GM21619 (cell line): ENCODE measurements around the gene KIDINS220.
A peak's percentile ranks its signal among the peaks of the same experiment; 100 is the strongest.

Experiments
- ATAC-seq: cut with Tn5 transposase; IDR thresholded peaks from one replicate; pipeline ENCODE4 v1.9.1; 2021; ENCODE audit not compliant: unreplicated experiment

The KIDINS220 gene

DNA sequence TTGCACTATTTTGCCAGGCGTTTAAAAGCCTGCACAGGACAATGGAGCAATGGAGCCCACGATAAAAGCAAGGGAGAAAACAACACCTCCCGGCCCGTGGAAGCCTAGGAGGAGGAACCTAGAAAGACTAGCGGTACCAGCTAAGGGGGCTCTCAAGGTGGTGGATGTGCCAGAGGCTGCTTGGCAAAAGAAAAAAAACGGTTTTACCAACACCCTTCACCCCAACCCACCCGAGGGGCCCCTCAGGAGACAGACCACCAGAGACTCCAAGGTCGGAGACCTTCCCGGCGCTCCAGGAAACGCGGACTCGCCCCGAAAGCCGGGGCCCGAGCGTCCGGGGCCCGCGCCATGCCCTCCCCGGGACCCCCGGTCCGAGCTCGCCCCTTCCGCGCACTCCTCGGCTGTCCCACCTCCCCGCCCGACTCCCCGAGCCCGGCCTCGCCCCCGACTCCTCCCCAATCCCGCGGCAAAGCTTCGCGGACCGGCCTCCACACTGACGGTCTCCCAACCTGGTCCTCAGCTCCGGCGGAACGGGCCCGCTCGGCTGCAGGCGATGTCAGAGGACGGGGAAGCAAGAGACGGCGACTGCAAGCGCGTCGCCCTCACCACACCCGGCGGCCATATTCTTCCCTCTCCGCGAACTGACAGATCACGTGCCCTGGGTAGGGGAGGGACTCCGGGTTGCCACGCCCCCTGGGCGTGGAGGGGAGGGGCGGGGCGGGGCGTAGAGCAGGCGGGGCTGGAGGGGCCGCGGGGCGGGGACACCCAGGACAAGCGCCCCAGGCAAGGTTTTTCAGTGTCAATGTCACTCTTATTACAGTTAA is at the start of gene KIDINS220:
KIDINS220 (minus strand) TSS at position 643 of the 824 bp plus-strand sequence. CDS start 10,520 bp downstream, outside the sequence.
- peak; percentile 91 for ATAC-seq

GRCh38 chr2:8886876-8887275 is 49.5 kb upstream of the KIDINS220 start:
- no peak for ATAC-seq

- ATAC-seq = no peak
These were observed 48.7 kb upstream of the KIDINS220 start for GRCh38 chr2:8886202-8886518.

GRCh38 chr2:8885449-8886201 is 48.2 kb upstream of the KIDINS220 start:
- no peak for ATAC-seq

- ATAC-seq = no peak
These were observed 47.4 kb upstream of the KIDINS220 start for GRCh38 chr2:8884812-8885211.

DNA sequence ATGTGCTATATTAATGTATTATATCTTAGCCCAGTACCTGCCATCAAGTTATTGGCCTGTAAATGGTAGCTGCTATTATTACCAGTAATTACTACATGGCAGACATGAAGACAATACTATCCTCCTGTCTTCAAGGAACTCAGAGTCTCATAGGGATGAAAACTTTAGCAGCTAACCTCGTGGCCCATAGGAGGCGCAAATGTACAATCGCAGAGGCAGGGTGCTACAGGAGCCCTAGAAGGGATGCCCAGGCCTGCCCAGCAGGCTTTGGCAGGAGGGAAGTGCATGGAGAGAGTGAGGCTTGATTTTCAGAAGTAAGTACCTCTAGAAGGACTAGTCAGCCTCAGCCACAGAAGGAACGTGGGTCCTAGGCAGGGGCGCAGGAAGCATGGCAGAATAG is 44.7 kb upstream of the KIDINS220 start:
- ATAC-seq = no peak

- ATAC-seq = no peak
These were observed 40.5 kb upstream of the KIDINS220 start for GRCh38 chr2:8877894-8878293.

GRCh38 chr2:8877332-8877731 is 39.9 kb upstream of the KIDINS220 start:
- no peak for ATAC-seq

DNA sequence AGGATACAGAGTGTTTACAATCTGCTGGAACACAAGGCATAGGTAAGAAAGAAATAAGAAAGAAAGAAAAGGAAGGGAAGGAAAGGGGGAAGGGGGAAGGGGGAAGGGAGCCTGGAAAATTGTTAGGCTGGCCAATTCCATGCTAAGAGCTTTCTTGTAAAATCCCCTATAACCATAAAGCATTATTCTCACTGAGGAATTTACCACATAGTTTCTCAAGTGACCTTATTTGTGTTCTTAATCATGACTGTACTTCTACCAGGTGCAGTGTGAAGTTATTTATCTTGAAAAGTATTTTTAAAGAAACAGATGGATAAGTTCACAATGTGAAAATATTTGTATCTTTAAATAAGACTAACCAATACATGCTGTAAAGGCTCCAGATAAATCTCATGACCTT is 39.2 kb upstream of the KIDINS220 start:
- ATAC-seq = no peak

DNA sequence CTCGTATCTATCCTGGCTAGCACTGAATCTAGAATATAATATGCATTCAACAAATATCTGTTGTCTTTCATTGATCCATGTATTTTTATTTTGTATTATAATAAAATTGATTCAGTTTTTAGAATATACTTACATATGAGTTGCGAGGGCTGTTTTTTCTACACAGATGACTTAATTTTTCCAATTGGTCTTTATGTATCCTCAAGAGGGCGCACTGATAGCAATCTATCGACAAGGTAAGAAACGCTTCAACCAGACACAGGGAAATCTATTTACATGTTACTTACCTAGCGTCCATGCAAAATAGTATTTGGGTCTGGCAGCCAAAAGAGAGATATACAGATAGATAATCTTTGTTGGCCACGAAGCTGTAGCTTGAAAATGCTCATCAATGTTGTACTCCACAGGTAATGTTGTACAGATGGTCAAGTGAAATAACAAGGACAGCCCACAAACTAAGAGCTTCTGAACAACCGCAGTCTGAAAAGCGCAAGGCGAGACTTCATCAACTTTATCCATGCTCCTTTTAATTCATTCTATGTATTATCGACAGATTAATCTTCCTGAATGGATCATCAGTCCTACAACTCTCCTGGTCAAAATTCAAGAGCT is 35.5 kb upstream of the KIDINS220 start:
- no peak for ATAC-seq

- no peak for ATAC-seq
These were observed 33.0 kb upstream of the KIDINS220 start for GRCh38 chr2:8870441-8870840.

DNA sequence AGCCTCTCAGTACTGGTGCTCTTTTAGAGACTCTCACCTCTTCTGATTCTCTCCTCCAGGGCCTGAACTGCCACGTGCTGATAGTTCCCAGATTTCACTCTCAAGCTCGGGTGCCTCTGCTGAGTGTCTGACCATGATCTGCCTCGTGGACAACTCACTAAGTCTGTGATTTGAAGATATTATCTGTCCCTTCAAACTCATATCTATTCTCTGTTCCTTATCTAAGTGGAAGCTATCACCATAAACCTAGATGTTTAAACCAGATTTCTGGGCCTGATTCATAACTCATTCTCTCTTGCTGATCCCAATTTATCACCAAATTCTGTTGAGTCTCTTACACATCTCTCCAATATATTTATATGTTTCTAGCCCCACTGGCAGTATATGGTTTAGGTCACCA is 29.9 kb upstream of the KIDINS220 start:
- no peak for ATAC-seq

DNA sequence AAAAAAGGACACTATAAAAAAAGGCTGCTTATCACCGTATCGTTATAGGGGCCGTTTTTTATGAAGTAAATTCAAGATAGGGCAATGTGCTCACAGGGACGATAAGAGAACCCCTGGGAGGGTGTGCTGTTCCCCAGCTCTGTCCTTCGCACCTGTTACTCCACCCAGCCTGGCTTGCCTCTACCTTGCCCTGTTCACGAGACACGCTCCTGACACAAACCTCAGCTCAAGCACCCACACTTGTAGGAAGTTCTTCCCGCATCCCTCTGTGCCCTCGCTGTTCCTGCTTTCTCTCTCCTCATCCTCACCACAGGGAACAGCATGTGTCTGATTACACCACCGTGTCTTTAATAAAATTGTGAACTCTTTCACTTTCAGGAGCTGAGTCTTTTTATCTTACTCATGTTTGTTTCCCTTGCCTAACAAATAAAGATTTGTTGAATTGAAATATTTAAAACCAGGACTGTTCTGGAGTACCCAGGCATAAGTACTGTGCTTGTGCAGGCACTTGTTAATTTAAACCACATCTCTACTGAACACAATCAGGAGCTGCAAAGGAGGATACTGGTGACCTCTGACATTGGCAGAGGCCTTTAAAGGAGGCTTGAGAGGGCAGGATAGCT is 26.0 kb upstream of the KIDINS220 start:
- ATAC-seq = no peak

DNA sequence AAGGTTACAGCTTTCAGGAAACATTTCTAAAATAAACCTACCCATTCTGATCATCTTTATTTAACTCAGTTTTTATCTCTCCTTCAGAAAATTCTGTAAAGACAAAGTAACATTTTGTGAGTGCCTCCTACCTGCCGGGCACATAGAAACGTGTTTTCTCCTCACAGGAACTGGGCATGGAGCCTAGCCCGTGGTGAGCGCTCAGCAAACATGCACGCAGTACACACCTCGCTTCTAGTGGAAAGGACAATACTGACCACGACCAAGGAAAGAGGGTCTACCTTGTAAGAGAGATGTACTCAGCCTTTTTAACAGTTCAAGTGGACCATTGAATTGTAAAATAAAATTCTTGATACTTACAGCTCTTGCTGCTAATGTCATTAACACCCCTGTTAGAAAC is 24.8 kb upstream of the KIDINS220 start:
- no peak for ATAC-seq

- no peak for ATAC-seq
These were observed 24.4 kb upstream of the KIDINS220 start for GRCh38 chr2:8861797-8862196.

GRCh38 chr2:8860239-8860638 is 22.8 kb upstream of the KIDINS220 start:
- ATAC-seq = peak; percentile 79

DNA sequence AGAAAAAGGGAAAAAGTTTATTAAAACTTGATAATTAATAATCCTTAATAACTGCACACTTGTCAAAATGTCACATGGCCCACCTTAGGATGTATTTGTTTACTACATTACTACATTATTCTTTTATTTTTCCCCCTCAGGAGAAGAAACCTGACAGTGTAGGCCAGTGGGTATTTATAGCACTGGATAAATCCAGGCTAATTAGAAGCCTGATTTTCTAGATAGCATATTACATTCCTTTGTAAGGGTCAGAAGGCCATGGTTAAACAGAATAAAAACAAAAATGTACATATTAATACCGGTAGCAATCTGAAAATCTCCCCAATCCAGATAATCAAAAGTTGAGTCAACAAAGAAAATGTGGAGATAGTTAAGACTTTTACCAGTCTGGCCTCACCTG is 21.5 kb upstream of the KIDINS220 start:
- ATAC-seq = no peak

DNA sequence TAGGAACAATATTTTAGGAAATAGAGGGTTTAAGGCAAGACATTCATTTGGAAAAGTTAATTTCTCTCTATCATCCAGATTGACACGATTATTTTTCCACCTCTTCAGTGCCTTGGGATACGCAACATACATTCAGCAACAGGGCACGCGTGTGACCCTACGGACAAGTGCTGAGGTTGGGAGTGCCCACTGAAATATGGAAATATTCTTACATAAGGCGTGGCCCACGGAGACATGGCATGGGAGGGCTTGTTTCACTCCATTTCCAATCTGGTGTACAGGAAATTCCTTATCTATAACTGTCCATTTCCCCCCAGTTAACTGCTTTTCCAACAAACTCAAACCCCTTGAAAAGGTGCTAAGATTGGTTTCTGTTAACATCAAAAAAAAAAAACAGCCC is 20.9 kb upstream of the KIDINS220 start:
- no peak for ATAC-seq

DNA sequence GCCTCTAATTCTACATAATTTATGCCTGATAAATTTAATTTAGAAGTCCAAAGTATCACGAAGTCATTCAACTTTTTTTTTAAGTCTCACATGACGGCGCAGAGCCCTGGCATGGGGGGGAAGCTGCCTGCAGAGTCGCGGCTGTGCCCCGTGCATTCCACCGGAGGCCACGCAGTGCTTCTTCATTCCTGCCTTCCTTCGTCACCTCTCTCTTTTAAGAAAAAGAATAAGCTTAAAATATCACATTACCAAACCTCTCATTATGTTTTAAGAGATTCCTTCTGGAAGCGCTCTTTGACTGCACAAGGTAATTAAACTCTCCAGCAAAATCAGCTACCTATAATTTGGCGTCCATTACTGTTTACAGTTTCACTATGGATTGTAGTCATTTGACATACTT is 20.3 kb upstream of the KIDINS220 start:
- no peak for ATAC-seq

DNA sequence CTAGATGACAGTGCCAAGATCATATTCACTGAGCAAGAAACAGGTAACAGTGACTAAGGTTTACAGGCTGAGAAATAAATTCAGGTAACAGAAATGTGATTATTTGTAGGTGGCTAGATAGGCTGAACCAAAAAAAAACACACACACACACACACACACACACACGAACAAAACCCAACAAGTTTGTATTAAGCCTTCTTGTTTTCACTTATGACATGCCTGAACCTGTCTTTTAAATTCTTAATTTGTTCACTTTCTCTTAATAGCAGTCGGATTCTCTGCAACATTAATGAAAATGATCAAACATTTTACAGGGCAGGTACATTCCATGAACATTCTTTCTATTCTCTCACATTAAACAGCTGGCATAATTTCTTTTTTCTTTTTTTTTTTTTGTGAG is 18.8 kb upstream of the KIDINS220 start:
- ATAC-seq = no peak

DNA sequence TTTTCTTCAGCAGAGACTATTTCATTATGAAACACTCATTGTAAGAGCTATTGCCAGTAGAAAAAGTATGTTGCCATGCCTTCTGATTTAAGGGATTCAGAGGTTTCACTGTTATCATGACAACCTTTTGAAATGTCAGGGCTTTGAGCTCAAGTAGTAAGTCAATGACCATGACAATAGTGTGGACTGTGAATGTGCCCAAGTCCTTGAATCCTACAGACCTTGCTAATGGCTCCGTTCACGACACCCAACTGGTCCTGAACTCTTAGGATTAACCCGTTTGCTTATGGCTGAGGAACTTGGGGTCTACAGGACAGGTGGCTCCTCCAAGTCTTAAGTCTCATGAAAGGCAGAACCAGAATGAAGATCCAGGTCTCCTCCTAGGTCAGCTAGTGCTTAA is 17.6 kb upstream of the KIDINS220 start:
- ATAC-seq = no peak

DNA sequence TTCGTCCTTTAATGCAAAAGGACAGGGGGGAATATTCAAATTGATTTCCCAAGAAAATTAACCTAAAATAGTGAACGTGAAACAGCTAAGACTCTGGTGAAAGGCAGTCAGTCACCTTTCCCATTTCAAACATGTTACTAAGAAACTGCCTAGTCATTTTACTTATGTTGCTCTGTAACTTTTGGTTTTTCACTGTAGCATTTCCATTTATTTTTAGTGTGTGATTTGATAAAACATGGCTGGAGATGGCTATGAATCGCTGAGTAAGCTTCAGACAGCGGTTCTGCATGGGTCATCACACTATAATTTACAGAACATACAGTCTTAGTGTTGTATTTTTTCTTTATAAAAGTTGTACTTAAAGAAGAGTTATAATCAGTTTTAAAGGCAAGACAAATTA is 16.0 kb upstream of the KIDINS220 start:
- ATAC-seq = no peak
